Lower lobe of right lung (tissue), 2 donors: ENCODE measurements around the gene FGF4. TPM values are rescaled to one million over a fixed set of nuclear protein-coding genes. Genes with fewer than 3 reads are reported as not detected.

ENCODE experiments used
- ATAC-seq, 2 donors: fragments of 200-7000 bp; cut with Tn5 transposase; one replicate each; pipeline ENCODE4 v1.9.1; 2020 to 2022; ENCODE audit warnings: mild to moderate bottlenecking in 2 of 2, moderate library complexity in 2 of 2
- DNase-seq: peaks from one replicate; pipeline ENCODE4 v3.0.0-alpha.2; 2020
- H3K27ac ChIP-seq: fragments of 200-600 bp; one replicate; pipeline ENCODE4 v1.8.0; 2022
- H3K27me3 ChIP-seq: fragments of 200-600 bp; one replicate; pipeline ENCODE4 v1.8.0; 2022; ENCODE audit warnings: low read depth
- H3K36me3 ChIP-seq: fragments of 200-600 bp; one replicate; pipeline ENCODE4 v1.8.0; 2022; ENCODE audit warnings: mild to moderate bottlenecking
- H3K4me1 ChIP-seq: fragments of 200-600 bp; one replicate; pipeline ENCODE4 v1.8.0; 2022
- H3K4me3 ChIP-seq: fragments of 200-600 bp; one replicate; pipeline ENCODE4 v1.8.0; 2022; ENCODE audit warnings: mild to moderate bottlenecking
- H3K9me3 ChIP-seq: fragments of 200-600 bp; one replicate; pipeline ENCODE4 v1.8.0; 2022
- CTCF ChIP-seq: fragments of 200-600 bp; IDR thresholded peaks from one replicate; pipeline ENCODE4 v1.8.0; 2022; ENCODE audit warnings: antibody characterized with exemption, mild to moderate bottlenecking
- intact Hi-C: fragments of 100-400 bp; cut with DNase I; formaldehyde crosslinking; loops from one replicate; pipeline ENCODE4 v1.11.0; 2022
- total RNA-seq: library from RNA; stranded (reverse); fragmentation: NEBNext Ultra II Directional; extraction: Animal tissue kit (Norgen Biotek cat#: 25700); gene quantifications from one replicate; pipeline ENCODE4 v1.2.1, GENCODE V29; 2021
- donor health status: DM: no; HTN: yes; CAD: no; lungs with severe emphysema.

FGF4 gene
- total RNA-seq, 1 donor from 2014 or later, result not detected

GRCh38 chr11:69734841-69735240 is 40.3 kb downstream of the FGF4 start:
- DNase-seq, result no peak
- H3K27me3 ChIP-seq, result peaks cover 18% of the 10 kb centered on the region
- ATAC-seq, result no peak
- H3K4me1 ChIP-seq, result no peaks in the 10 kb centered on the region
- TF ChIP-seq CTCF, result no peak
- no peaks in the 10 kb centered on the region for H3K36me3 ChIP-seq
- no peak overlapping the region for H3K27ac ChIP-seq
- peaks cover 7% of the 10 kb centered on the region for H3K9me3 ChIP-seq
- no peak overlapping the region for H3K4me3 ChIP-seq
- intact Hi-C loops, result no loop called here

DNA sequence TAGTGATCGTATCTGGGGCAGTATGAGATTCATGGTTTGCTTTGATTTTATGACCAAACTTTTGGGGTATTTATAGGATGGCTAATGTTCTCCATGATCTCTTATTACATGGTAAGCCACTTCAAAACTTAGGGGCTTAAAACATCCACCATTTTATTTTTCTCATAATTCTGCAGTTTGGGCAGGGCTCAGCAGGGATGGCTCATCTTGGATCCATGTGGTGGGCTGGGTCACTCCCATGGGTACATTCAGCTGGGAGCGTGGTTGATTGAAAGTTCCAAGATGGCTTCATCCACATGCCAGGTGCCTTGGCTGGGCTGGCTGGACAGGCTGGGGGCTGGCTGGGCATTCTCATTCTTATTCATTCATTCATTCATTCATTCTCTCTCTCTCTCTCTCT is 40.8 kb downstream of the FGF4 start:
- Histone ChIP-seq H3K36me3 (no peaks in the 10 kb centered on the region), H3K9me3 (peaks cover 7% of the 10 kb centered on the region), H3K27me3 (peaks cover 18% of the 10 kb centered on the region), H3K27ac (no peak overlapping the region), H3K4me1 (no peaks in the 10 kb centered on the region), H3K4me3 (no peak overlapping the region)
- TF ChIP-seq CTCF, result no peak
- intact Hi-C loops, result no loop called here
- ATAC-seq, result no peak
- no peak for DNase-seq

DNA sequence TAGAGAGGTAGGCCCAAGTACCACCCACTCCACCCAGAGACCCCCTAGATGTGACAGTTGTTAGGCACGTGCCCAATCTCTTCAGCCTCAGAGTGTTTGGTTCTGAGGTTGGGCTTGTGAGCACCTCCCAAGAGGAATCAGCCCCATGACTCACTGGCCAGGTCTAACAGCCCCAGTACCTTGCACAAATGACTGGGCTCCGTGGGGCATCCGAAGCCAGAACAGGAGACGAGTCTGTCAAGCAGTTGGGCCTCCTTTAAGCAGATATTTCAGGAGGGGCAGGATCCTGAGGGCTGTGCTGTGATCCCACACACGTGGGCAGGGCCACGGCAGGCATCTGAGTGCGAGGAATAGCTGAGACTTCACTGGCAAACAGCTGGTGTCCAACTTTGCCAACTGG is 42.2 kb downstream of the FGF4 start:
- no peak for TF ChIP-seq CTCF
- no peaks in the 10 kb centered on the region for H3K36me3 ChIP-seq
- no peak overlapping the region for H3K4me3 ChIP-seq
- H3K27me3 ChIP-seq, result peaks cover 23% of the 10 kb centered on the region
- H3K27ac ChIP-seq, result no peak overlapping the region
- H3K9me3 ChIP-seq, result peaks cover 4% of the 10 kb centered on the region
- intact Hi-C loops, result no loop called here
- ATAC-seq (no peak), DNase-seq (no peak)
- H3K4me1 ChIP-seq, result no peaks in the 10 kb centered on the region

- Histone ChIP-seq H3K36me3 (no peaks in the 10 kb centered on the region), H3K4me3 (no peak overlapping the region), H3K27me3 (peaks cover 29% of the 10 kb centered on the region), H3K9me3 (peaks cover 4% of the 10 kb centered on the region), H3K27ac (no peak overlapping the region), H3K4me1 (no peaks in the 10 kb centered on the region)
- no peak for DNase-seq
- ATAC-seq, result peak in 1 of 2 donors; percentile 10
- intact Hi-C loops, result no loop called here
- TF ChIP-seq CTCF, result no peak
Observed at GRCh38 chr11:69731110-69731509, 44.0 kb downstream of the FGF4 start.

DNA sequence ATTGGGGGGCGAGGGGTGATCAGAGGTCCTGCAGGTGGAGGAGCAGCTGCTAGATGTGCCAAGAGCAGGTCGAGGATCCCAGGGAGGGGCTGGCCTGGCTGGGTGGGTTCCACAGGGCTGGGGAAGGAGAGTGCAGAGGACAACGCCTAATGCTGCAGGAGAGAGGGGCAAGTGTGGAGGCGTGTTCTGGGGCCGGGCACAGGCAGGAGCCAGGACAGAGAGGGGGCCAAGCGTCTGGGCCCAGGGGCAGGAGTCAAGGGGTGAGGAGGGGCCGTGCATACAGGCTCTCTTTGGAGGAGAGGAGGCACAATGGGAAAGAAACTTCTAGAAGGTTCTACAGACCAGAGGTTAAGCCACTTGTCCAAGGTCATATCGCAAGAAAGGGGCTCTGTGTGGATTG is 44.6 kb downstream of the FGF4 start:
- no peaks in the 10 kb centered on the region for H3K36me3 ChIP-seq
- no peak overlapping the region for H3K27ac ChIP-seq
- H3K4me1 ChIP-seq, result no peaks in the 10 kb centered on the region
- ATAC-seq (no peak), DNase-seq (no peak)
- peaks cover 31% of the 10 kb centered on the region for H3K27me3 ChIP-seq
- no peak overlapping the region for H3K4me3 ChIP-seq
- peaks cover 4% of the 10 kb centered on the region for H3K9me3 ChIP-seq
- intact Hi-C loops, result no loop called here
- TF ChIP-seq CTCF, result no peak

GRCh38 chr11:69729252-69729651 is 45.9 kb downstream of the FGF4 start:
- TF ChIP-seq CTCF, result no peak
- no peak for DNase-seq
- Histone ChIP-seq H3K9me3 (peaks cover 4% of the 10 kb centered on the region), H3K36me3 (no peaks in the 10 kb centered on the region), H3K27ac (no peak overlapping the region), H3K4me1 (no peaks in the 10 kb centered on the region), H3K4me3 (no peak overlapping the region), H3K27me3 (peaks cover 36% of the 10 kb centered on the region)
- intact Hi-C loops, result no loop called here
- no peak for ATAC-seq
